Left ventricle myocardium inferior (tissue), 1 donor: ENCODE results near the gene TERT. TPM values are rescaled to one million over a fixed set of nuclear protein-coding genes. Genes with fewer than 3 reads are reported as not detected.
"Not testable (repeated sequence)": the region's sequence is repeated elsewhere in the genome, so short reads cannot be mapped to it uniquely, and the experiment has no call there.

ENCODE experiments used
- DNase-seq: peaks from one replicate; pipeline ENCODE4 v3.0.0-alpha.2; 2020
- H3K27ac ChIP-seq: fragments of 200-600 bp; replicated peaks from 2 replicates; pipeline ENCODE4 v1.8.0; 2021
- H3K27me3 ChIP-seq: fragments of 200-600 bp; 2 replicates; pipeline ENCODE4 v1.8.0; 2021; ENCODE audit warnings: low read depth
- H3K36me3 ChIP-seq: fragments of 200-600 bp; 2 replicates; pipeline ENCODE4 v1.8.0; 2021
- H3K4me1 ChIP-seq: fragments of 200-600 bp; 2 replicates; pipeline ENCODE4 v1.8.0; 2021
- H3K4me3 ChIP-seq: fragments of 200-600 bp; 2 replicates; pipeline ENCODE4 v1.8.0; 2021; ENCODE audit warnings: mild to moderate bottlenecking, moderate library complexity
- H3K9me3 ChIP-seq: fragments of 200-600 bp; replicated peaks from 2 replicates; pipeline ENCODE4 v1.8.0; 2021
- CTCF ChIP-seq: fragments of 200-600 bp; IDR thresholded peaks from 2 replicates; pipeline ENCODE4 v1.8.0; 2021; ENCODE audit warnings: antibody characterized with exemption, mild to moderate bottlenecking, borderline replicate concordance
- intact Hi-C: fragments of 100-400 bp; cut with micrococcal nuclease; formaldehyde crosslinking; loops from one replicate; pipeline ENCODE4 v1.11.0; 2022
- total RNA-seq: library from RNA; stranded (reverse); fragmentation: NEBNext Ultra II Directional; extraction: Animal tissue kit (Norgen Biotek cat#: 25700); gene quantifications from one replicate; pipeline ENCODE4 v1.2.1, GENCODE V29; 2021
- donor health status: DM: no; HTN: yes; CAD: no; lungs with severe emphysema.

Gene TERT
- total RNA-seq, 1 donor from 2014 or later, result not detected

GRCh38 chr5:1268056-1268455 lies 26.8 kb downstream of the TERT start:
- Histone ChIP-seq H3K4me1 (no peaks in the 10 kb centered on the region), H3K27me3 (peaks cover 10% of the 10 kb centered on the region), H3K36me3 (no peaks in the 10 kb centered on the region), H3K4me3 (no peak overlapping the region), H3K9me3 (peaks cover 9% of the 10 kb centered on the region), H3K27ac (no peak overlapping the region)
- no peak for DNase-seq
- intact Hi-C loops, result no loop called here
- TF ChIP-seq CTCF, result no peak

GRCh38 chr5:1267464-1267863 lies 27.4 kb downstream of the TERT start:
- DNase-seq, H3K4me3 ChIP-seq, H3K36me3 ChIP-seq, intact Hi-C loops, H3K27me3 ChIP-seq, H3K4me1 ChIP-seq, H3K27ac ChIP-seq: not testable (repeated sequence)
- peaks cover 15% of the 10 kb centered on the region for H3K9me3 ChIP-seq

- Histone ChIP-seq H3K4me1 (no peaks in the 10 kb centered on the region), H3K9me3 (peaks cover 22% of the 10 kb centered on the region), H3K27ac (no peak overlapping the region), H3K4me3 (no peak overlapping the region), H3K36me3 (no peaks in the 10 kb centered on the region), H3K27me3 (peaks cover 10% of the 10 kb centered on the region)
- TF ChIP-seq CTCF, result no peak
- no peak for DNase-seq
- intact Hi-C loops, result no loop called here
Observed at GRCh38 chr5:1266791-1267190, 28.1 kb downstream of the TERT start.

- peaks cover 32% of the 10 kb centered on the region for H3K9me3 ChIP-seq
- H3K27me3 ChIP-seq, result peaks cover 10% of the 10 kb centered on the region
- no peak for DNase-seq
- no peak for TF ChIP-seq CTCF
- no peak overlapping the region for H3K4me3 ChIP-seq
- no peaks in the 10 kb centered on the region for H3K4me1 ChIP-seq
- intact Hi-C loops, result no loop called here
- no peaks in the 10 kb centered on the region for H3K36me3 ChIP-seq
- no peak overlapping the region for H3K27ac ChIP-seq
Observed at GRCh38 chr5:1265461-1266455, 29.1 kb downstream of the TERT start.

GRCh38 chr5:1265026-1265425 lies 29.8 kb downstream of the TERT start:
- H3K4me1 ChIP-seq, result no peaks in the 10 kb centered on the region
- DNase-seq, result no peak
- no peak for TF ChIP-seq CTCF
- no peak overlapping the region for H3K27ac ChIP-seq
- H3K4me3 ChIP-seq, result no peak overlapping the region
- no peaks in the 10 kb centered on the region for H3K36me3 ChIP-seq
- peaks cover 37% of the 10 kb centered on the region for H3K9me3 ChIP-seq
- intact Hi-C loops, result no loop called here
- peaks cover 10% of the 10 kb centered on the region for H3K27me3 ChIP-seq

GRCh38 chr5:1264211-1264610 lies 30.7 kb downstream of the TERT start:
- TF ChIP-seq CTCF, result no peak
- intact Hi-C loops, result no loop called here
- Histone ChIP-seq H3K4me3 (no peak overlapping the region), H3K9me3 (peaks cover 37% of the 10 kb centered on the region), H3K36me3 (no peaks in the 10 kb centered on the region), H3K27me3 (peaks cover 10% of the 10 kb centered on the region), H3K4me1 (no peaks in the 10 kb centered on the region), H3K27ac (no peak overlapping the region)
- DNase-seq, result no peak
